PC-9 (cell line): ENCODE results near the gene DVL1.

ENCODE experiments used
- EZH2 ChIP-seq: fragments of 200-600 bp; sonication (generic); IDR thresholded peaks from 2 replicates; pipeline ENCODE4 v1.8.0; 2017; ENCODE audit warnings: antibody characterized with exemption, low read depth
- TF ChIP-seq, protein P1 (sequence below): fragments of 200-600 bp; sonication (generic); conservative IDR thresholded peaks from 2 replicates; pipeline ENCODE4 v1.6.1; 2017; ENCODE audit warnings: mixed run types, antibody characterized with exemption, mild to moderate bottlenecking, moderate library complexity

DNA sequence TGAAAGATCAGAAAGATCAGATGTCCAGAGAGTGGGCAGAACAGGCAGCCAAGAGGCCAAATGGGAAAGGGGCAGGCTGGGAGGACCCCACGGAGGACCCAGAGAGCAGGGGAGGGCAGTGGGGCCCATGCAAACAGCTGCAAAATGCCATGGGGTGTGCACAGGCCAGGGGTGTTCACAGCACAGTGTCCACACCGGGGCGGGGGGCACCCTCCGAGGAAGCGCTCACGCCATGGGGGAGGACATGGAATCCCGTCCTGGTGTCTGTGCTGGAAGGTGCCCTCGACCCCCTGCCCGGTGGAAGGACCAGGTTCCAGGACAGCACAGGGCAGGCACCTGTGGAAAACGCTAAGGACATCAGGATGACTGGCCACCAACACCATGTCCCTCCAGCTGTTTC, 26.3 kb downstream of the DVL1 start:
- TF ChIP-seq, protein P1, sequence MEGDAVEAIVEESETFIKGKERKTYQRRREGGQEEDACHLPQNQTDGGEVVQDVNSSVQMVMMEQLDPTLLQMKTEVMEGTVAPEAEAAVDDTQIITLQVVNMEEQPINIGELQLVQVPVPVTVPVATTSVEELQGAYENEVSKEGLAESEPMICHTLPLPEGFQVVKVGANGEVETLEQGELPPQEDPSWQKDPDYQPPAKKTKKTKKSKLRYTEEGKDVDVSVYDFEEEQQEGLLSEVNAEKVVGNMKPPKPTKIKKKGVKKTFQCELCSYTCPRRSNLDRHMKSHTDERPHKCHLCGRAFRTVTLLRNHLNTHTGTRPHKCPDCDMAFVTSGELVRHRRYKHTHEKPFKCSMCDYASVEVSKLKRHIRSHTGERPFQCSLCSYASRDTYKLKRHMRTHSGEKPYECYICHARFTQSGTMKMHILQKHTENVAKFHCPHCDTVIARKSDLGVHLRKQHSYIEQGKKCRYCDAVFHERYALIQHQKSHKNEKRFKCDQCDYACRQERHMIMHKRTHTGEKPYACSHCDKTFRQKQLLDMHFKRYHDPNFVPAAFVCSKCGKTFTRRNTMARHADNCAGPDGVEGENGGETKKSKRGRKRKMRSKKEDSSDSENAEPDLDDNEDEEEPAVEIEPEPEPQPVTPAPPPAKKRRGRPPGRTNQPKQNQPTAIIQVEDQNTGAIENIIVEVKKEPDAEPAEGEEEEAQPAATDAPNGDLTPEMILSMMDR, result no peak
- no peak for TF ChIP-seq EZH2
